ENCODE data around the gene IRF3. TPM values are rescaled to one million over a fixed set of nuclear protein-coding genes. Genes with fewer than 3 reads are reported as not detected.

IRF3 gene
- total and polyA plus RNA-seq, 2 donors from 2014 or later: 64.5 to 84.9 TPM

- no peak for FAIRE-seq
- intact Hi-C loops (cut with DNase I): no loop called here
- H3K9ac ChIP-seq (ENCODE audit: low read length in 3 of 3): peak within 1 kb of the TSS; percentile 13 to 55 (median 46)
Observed at GRCh38 chr19:49690656-49691242, 25.1 kb upstream of the IRF3 start, which contains the start of gene CPT1C. TSS of gene CPT1C (plus strand) at chr19:49691116. CDS start at chr19:49692253, 1,137 bp downstream.

GRCh38 chr19:49690079-49690655 is 24.5 kb upstream of the IRF3 start:
- intact Hi-C loops (cut with DNase I): no loop called here
- Histone ChIP-seq H3K27ac (ENCODE audit: low read depth in 2 of 2, low read length in 2 of 2) (no peak overlapping the region), H3K27me3 (ENCODE audit: control insufficient read depth, insufficient read depth, low read length) (no peaks in the 10 kb centered on the region), H3K4me1 (ENCODE audit: control insufficient read depth in 2 of 3, insufficient read depth in 2 of 3, low read depth in 1 of 3, low read length in 3 of 3) (peaks cover 0 to 20% (median 6%) of the 10 kb centered on the region in 3 donors), H3K36me3 (ENCODE audit: control insufficient read depth in 2 of 3, insufficient read depth in 3 of 3, low read length in 3 of 3) (peaks cover 0 to 8% (median 7%) of the 10 kb centered on the region in 3 donors), H3K9ac (ENCODE audit: low read length in 3 of 3) (peak overlapping the region; percentile 7 to 55 (median 46)), H3K4me3 (ENCODE audit: low read length in 3 of 3) (peak overlapping the region; percentile 37 to 62 (median 58)), H3K9me3 (ENCODE audit: control insufficient read depth in 2 of 3, insufficient read depth in 1 of 3, low read length in 3 of 3) (no peaks in the 10 kb centered on the region)
- peak in 1 of 5 donors; percentile 77 for DNase-seq
- FAIRE-seq: no peak
- TF ChIP-seq CTCF (IDR thresholded peaks at IDR 0.05; ENCODE audit: borderline replicate concordance, extremely low read depth, insufficient read depth): no peak

More at GRCh38 chr19:49690656-49691242, 25.1 kb upstream of the IRF3 start, which contains the start of gene CPT1C:
- Histone ChIP-seq H3K27ac (ENCODE audit: low read depth in 2 of 2, low read length in 2 of 2) (no peak within 1 kb of the TSS), H3K4me1 (ENCODE audit: control insufficient read depth in 2 of 3, insufficient read depth in 2 of 3, low read depth in 1 of 3, low read length in 3 of 3) (peaks cover 0 to 19% (median 6%) of the 10 kb centered on the region in 3 donors), H3K4me3 (ENCODE audit: low read length in 3 of 3) (peak within 1 kb of the TSS; percentile 40 to 62 (median 58)), H3K27me3 (ENCODE audit: control insufficient read depth, insufficient read depth, low read length) (no peaks in the 10 kb centered on the region), H3K9me3 (ENCODE audit: control insufficient read depth in 2 of 3, insufficient read depth in 1 of 3, low read length in 3 of 3) (no peaks in the 10 kb centered on the region), H3K36me3 (ENCODE audit: control insufficient read depth in 2 of 3, insufficient read depth in 3 of 3, low read length in 3 of 3) (peaks cover 0 to 7% (median 5%) of the 10 kb centered on the region in 3 donors)
- TF ChIP-seq CTCF (IDR thresholded peaks at IDR 0.05; ENCODE audit: borderline replicate concordance, extremely low read depth, insufficient read depth): no peak
- DNase-seq: peak; percentile 80 to 89 (median 85)

- FAIRE-seq: no peak
Observed at GRCh38 chr19:49689133-49690078, 23.7 kb upstream of the IRF3 start, which contains the start of gene ADM5. TSS of gene ADM5 (plus strand) at chr19:49689594. CDS start at chr19:49689838, 244 bp downstream.

More at GRCh38 chr19:49689133-49690078, 23.7 kb upstream of the IRF3 start, which contains the start of gene ADM5:
- H3K9me3 ChIP-seq (ENCODE audit: control insufficient read depth in 2 of 3, insufficient read depth in 1 of 3, low read length in 3 of 3): no peaks in the 10 kb centered on the region
- peak in 4 of 5 donors; percentile 69 to 84 (median 74) for DNase-seq
- peak; percentile 44 for TF ChIP-seq CTCF (IDR thresholded peaks at IDR 0.05; ENCODE audit: borderline replicate concordance, extremely low read depth, insufficient read depth)
- peak within 1 kb of the TSS in 1 of 2 donors; percentile 28 for H3K27ac ChIP-seq (ENCODE audit: low read depth in 2 of 2, low read length in 2 of 2)
- H3K4me1 ChIP-seq (ENCODE audit: control insufficient read depth in 2 of 3, insufficient read depth in 2 of 3, low read depth in 1 of 3, low read length in 3 of 3): peaks cover 0 to 20% (median 6%) of the 10 kb centered on the region in 3 donors
- H3K4me3 ChIP-seq (ENCODE audit: low read length in 3 of 3): peak within 1 kb of the TSS; percentile 37 to 62 (median 58)
- intact Hi-C loops (cut with DNase I): no loop called here
- peak within 1 kb of the TSS in 2 of 3 donors; percentile 46 to 55 for H3K9ac ChIP-seq (ENCODE audit: low read length in 3 of 3)
- H3K36me3 ChIP-seq (ENCODE audit: control insufficient read depth in 2 of 3, insufficient read depth in 3 of 3, low read length in 3 of 3): peaks cover 0 to 12% (median 7%) of the 10 kb centered on the region in 3 donors
- no peaks in the 10 kb centered on the region for H3K27me3 ChIP-seq (ENCODE audit: control insufficient read depth, insufficient read depth, low read length)
